ENCODE measurements around the gene PKN1.
"Not testable (repeated sequence)": the region's sequence is repeated elsewhere in the genome, so short reads cannot be mapped to it uniquely, and the experiment has no call there.

The PKN1 gene

DNA sequence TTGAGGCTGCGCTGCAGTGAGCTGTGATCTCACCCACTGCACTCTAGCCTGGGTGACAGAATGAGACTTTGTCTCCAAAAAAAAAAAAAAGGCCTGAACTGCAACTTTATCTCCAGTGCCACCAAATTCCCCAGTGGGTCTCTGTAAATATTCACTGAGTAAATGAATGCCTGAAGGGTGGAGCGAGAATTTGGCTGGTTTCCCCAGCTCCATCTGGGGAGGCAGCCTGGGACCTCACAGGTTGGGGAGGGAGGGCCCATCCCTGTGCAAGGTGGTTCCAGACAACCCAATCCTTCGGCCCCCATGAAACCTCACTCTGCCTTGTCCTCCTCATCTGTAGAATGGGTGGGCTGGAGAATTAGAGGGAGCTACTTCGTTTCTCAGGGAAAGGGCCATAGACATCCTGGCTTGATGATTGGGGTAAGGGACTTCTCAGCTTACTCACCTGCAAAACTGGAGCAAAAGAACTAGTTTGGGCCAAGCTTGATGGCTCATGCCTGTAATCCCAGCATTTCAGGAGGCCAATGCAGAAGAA is 4.2 kb upstream of the PKN1 start:
- no peak overlapping the region for H3K4me3 ChIP-seq (ENCODE audit: low read depth, low read length)

DNA sequence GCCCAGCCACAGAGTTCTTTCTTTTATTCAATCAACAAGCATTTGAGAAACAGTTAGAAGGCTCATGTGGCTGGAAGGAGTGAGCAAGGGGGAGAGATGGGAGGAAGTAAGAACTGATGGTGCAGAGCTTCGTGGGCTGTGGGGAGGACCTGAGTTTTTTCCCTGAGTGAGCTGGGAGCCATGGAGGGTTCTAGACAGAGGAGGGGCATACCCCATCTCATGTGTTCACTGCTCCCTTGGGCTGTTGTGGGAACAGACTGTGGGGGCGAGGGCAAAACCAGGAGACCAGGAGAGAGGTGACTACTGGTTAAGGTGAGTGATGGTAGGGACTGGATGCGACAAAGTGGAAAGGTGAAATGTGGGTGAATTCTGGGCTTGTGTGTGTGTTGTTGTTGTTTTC is 2.4 kb upstream of the PKN1 start:
- no peak overlapping the region for H3K4me3 ChIP-seq (ENCODE audit: low read depth, low read length)

DNA sequence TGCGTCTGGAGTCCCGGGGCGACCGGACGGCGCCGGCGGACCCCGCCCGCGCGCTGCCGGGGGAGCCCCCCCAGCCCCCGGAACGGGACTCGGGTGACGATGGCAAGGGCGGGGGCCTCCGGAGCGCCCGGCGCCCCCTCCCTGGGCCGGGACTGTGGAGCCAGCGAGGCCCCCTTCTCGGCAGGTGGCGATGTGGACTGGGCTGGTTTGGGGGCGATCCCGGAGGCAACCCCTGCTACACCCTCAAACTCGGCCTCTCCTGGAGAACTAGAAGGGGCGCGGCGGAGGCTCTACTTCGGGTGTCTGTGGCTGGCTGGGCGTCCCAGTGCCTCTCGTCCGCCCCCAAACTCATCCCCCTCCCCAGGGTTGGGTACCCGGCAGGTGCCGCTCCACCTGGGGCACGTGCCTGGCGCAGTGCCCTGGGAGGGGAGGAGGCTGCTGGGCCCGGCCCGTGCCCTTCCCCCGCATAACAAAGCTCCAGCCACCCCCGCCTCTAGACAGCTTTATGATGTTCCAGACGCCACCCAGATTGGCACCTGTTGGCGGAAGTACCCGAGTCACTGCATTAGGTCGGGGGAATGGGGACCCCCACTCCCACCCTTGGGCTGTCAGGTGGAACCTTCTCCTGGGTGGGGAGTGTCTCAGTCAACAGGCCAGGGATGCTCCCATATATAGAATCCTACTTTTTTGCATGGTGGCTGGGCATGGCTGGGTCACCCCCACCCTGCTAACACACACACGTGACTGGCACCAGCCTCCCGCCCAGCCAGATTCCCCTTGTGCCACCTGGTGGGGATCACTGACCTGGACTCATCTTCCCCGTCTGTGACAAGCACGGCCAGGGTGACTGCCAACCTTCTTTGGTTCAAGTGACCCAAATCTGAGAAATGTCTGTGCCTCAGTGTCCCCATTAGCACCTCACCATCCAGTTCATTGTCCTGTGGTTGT is 722 bp downstream of the PKN1 start:
- peak overlapping the region; percentile 56 for H3K4me3 ChIP-seq (ENCODE audit: low read depth, low read length)

DNA sequence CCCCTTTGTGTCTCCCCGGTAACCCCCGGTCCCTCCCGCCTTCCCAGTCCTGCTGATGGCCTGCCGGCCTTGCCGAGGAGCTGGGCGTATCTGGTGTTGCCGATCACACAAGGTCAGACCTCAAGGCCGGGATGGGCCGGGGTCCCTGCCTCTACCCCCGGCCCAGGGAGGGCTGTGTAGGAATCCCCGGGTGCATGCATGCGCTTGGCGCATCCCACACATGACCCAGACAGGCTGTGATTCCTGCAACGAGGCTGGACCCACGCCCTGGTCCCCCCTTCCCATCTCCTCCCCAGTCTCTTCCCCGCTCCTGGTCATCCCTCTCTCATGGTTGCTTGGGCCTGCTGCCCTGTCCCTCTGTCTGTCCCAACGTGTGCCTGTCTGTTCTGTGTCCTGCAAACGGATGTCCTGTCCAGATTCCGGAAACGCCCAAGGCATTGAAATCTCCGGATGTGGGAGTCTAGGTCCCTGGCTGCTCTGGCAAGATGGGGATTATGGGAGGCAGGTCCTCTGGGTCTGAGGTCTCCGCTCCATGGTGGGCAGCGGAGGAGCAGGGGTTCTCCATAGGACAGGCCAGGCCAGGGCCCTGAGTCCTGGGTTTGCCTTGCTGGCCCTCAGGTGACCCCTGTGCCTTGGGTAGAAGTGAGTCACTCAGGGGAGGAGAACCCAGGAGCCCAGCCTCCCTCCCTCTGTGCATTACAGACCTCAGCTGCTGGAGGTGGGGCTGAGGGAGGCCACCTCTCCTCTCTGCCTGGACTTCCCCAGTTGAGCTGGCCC is 1.6 kb downstream of the PKN1 start:
- no peak overlapping the region for H3K4me3 ChIP-seq (ENCODE audit: low read depth, low read length)

DNA sequence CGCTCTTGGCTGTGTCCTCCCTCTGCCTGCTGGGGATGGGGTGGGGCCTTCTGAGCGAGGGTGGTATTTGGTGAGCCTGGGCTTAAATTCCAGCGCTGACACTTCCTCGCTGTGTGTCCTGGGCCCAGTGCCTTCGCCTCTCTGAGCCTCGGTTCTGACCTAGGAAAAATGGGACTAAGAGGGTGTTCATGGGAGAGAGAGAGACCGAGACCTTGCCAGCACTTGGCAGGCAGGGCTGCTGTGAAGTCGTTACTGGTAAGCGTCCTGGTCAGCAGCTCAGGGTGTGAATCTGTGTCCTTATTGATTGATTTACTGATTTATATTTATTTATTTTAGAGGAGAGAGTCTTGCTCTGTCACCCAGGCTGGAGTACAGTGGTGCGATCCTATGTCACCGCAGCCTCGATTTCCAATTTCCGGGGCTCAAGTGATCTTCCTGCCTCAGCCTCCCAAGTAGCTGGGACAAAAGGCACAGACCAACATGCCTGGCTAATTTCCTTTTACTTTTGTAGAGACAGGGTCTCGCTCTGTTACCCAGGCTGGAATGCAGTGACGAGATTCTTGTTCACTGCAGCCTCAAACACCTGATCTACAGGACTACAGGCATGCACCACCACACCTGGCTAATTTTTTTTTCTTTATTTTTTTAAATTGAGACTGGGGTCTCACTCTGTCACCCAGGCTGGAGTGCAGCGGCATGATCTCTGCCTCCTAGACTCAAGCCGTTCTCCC is 2.4 kb downstream of the PKN1 start:
- H3K4me3 ChIP-seq (ENCODE audit: low read depth, low read length), result no peak overlapping the region

DNA sequence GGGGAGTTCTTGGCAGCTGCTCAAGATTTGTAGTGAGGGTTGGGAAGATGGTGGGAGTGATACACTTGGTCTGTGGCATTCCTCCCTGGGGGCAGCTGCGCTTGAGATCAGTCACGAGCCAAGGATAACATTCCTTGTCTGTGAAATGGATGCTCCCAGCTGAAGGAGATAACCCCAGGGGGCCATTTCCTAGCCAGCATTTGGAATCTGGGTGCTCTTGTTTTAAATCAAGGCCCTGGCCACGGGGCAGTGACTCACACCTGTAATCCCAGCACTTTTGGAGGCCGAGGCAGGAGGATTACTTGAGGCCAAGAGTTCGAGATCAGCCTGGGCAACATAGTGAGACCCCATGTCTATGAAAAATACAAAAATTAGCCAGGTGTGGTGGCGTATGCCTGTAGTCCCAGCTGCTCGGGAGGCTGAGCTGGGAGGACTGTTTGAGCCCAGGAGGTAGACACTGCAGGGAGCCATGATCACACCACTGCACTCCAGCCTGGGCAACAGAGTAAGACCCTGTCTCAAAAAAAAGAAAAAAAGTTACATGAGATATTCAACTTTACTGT is 4.6 kb downstream of the PKN1 start:
- H3K4me3 ChIP-seq (ENCODE audit: low read depth, low read length), result no peak overlapping the region

DNA sequence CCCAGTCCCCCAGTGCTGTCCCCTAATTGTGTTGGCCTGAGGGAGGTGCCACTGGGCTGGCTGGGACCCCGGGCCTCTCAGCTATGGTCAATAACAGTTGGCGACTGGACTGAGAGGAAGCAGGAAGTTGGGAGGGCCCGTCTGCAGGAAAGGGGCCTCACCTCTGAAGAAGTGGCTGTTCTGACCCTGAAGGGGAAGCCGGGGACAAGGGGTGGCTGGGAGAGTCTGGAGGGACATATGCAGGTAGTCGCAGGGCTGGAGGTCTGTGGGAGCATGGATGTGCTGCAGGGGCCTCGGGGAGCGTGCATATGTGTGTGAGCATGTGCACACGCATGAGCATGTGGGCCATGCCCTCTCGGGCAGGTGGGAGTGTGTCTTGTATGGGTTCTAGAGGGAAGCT is 5.9 kb downstream of the PKN1 start:
- H3K4me3 ChIP-seq (ENCODE audit: low read depth, low read length), result no peak overlapping the region

DNA sequence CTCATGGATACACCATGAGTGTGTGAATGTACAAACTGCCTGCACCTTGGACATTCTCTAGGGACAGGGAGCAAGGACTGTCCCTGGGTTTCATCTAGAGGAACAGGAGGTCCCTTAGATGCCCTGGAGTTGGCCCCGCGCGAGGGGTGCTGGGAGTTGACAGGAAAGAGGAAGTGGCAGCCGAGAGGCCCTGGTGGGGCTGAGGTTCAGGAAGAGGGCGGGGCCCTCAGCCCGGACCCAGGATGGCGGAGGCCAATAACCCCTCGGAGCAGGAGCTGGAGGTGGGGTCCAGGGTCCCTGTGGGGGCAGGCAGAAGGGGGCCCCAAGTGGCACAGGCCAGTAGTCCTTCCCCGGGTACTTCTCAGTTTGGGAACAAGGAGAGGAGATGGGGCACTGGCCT is 6.9 kb downstream of the PKN1 start:
- H3K4me3 ChIP-seq (ENCODE audit: low read depth, low read length), result no peak overlapping the region

DNA sequence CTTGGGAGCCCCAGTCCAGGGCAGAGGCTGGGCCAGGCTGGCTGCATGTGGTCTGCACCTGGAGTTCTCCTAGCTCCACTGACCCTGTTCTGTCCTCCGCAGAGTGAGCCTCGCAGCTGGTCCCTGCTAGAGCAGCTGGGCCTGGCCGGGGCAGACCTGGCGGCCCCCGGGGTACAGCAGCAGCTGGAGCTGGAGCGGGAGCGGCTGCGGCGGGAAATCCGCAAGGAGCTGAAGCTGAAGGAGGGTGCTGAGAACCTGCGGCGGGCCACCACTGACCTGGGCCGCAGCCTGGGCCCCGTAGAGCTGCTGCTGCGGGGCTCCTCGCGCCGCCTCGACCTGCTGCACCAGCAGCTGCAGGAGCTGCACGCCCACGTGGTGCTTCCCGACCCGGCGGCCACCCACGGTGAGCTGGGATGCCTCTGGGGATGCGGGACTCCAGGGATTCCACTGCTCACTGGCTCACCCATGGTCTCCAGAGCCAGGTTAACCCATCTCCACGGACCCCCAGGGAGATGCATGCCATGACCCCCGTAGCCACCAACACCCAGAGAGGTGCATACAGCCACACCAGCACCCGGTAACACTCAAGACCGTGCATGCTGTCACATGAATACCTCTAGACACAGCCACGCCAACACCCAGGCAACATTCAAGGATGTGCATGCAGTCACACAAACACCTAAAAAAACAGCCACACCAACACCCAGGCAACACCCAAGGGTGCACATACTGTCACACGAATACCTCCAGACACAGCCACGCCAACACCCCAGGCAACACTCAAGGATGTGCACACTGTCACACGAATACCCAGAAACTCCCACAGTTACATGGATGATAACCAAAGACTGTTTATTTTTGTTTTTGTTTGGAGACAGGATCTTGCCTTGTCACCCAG is 8.2 kb downstream of the PKN1 start:
- no peak overlapping the region for H3K4me3 ChIP-seq (ENCODE audit: low read depth, low read length)

DNA sequence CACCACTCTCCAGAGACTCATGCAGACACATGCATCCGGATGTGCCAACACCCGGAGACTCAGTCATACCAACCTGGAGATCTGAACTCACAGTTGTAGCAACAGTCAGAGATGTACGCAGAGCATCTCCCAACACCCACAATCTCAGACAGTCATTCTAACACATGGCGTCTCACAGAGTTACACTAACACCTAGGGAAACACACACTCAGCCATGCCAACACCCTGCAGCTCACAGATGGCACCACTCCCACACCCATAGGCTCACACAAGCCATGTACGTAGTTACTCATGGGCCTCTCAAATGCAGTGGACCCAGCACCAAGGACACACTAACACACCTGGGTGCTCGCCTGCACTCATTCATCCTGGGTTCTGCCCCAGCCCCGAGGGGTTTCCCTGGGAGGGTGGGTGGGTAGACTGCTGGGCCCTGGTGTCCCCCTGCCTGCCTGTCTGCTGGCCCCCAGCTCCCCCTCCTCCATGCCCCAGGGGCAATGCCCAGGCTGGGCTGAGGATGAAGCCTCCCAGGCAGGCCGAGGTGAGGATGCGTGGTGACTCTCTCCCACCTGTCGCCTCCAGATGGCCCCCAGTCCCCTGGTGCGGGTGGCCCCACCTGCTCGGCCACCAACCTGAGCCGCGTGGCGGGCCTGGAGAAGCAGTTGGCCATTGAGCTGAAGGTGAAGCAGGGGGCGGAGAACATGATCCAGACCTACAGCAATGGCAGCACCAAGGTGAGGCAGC is 10.0 kb downstream of the PKN1 start:
- H3K4me3 ChIP-seq (ENCODE audit: low read depth, low read length), result no peak overlapping the region

DNA sequence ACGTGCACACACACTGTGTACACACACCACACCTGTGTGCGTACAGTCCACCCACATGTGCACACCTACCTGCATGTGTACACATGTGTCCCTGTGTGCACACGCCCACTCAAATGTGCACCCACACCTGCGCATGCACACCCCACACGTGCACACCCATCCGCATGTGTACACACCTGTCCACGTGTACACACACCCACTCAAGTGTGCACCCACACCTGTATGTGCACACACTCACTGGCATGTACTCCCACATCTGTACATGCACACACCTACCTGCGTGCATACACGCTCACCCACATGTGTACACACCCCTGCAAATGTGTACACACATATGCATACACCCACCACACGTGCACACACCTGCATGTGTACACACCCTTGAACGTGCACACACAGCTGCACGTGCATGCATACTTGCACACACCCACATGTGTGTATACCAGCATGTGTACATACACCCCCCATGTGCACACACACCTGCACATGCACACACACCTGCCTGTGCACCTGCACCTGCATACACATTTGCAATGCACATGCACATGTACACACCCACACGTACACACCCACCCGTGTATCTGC is 10.6 kb downstream of the PKN1 start:
- no peak overlapping the region for H3K4me3 ChIP-seq (ENCODE audit: low read depth, low read length)

DNA sequence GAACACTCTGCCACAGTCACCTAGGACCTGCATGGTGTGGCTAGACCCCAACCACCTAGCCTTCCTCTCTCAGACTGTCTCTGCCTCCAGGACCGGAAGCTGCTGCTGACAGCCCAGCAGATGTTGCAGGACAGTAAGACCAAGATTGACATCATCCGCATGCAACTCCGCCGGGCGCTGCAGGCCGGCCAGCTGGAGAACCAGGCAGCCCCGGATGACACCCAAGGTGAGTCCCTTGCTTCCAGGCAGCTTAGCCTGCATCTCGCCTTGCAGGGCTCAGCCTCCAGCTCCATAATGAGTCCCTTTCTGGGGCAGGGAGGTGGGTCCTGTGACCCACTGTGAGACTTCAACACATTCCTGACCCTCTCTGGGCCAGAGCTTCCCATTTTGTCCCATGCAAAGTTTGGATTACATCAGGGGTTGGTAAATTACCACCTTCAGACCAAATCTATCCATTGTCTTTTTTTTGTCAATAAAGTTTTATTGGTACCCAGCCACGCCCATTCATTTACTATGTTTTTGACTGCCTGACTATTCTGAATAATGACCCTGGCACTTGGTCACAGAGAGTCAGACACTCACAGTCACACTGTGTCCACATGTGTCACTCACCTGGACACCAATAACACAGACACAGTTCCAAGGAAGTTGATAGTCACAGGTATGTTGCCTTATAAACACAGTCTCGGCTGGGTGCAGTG is 13.4 kb downstream of the PKN1 start:
- H3K4me3 ChIP-seq (ENCODE audit: low read depth, low read length), result no peak overlapping the region

DNA sequence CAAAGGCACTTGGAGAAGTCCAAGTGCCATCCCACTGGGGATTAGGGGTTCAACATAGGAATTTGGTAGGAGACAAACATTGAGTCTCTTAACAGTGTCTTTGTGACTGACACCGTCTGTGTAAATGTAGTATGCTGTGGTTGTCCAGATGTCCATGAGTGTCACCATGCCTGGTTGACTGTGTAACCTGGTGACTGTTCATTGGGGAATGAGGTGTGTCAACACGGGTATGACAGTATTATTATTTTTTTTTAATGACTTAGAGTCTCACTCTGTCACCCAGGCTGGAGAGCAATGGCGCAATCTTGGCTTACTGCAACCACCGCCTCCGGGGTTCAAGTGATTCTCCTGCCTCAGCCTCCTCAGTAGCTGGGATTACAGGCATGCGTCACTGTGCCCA is 16.2 kb downstream of the PKN1 start:
- H3K4me3 ChIP-seq (ENCODE audit: low read depth, low read length), result no peak overlapping the region

DNA sequence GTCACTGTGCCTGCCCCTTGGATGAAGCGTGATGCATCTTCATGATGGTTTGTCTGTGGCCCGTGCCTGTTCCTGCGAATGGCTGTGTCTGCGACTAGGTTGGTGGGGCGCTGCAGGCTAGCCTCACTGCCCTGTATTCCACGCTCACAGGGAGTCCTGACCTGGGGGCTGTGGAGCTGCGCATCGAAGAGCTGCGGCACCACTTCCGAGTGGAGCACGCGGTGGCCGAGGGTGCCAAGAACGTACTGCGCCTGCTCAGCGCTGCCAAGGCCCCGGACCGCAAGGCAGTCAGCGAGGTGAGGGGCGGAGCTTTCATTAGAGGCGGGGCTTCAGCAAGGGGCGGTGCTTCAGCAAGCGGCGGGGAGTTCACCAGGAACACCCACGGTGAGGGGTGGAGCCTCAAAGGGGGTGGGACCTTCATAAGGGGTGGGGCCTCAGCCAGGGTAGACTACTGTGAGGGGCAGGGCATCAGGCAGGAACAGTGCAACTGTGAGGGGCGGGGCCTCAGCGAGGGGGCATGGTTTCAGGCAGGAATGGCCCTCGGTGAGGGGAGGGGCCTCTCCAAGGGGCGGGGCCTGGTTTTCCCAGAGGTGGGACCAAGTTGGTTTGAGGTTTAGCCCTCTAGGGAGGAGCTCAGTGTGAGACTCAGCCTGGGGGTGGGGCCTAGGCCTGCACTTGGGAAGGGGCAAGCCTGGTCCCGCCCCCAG is 17.2 kb downstream of the PKN1 start:
- H3K4me3 ChIP-seq (ENCODE audit: low read depth, low read length), result no peak overlapping the region

DNA sequence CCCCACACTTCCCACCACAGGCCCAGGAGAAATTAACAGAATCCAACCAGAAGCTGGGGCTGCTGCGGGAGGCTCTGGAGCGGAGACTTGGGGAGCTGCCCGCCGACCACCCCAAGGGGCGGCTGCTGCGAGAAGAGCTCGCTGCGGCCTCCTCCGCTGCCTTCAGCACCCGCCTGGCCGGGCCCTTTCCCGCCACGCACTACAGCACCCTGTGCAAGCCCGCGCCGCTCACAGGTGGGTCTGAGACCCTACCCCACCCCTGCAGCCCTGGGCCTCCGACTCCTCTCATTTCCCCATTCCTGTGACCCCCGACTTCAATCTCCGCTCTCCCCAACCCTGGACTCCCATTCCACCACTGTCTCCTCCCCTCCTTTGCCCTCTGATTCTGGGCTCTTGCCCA is 17.8 kb downstream of the PKN1 start:
- H3K4me3 ChIP-seq (ENCODE audit: low read depth, low read length), result no peak overlapping the region

DNA sequence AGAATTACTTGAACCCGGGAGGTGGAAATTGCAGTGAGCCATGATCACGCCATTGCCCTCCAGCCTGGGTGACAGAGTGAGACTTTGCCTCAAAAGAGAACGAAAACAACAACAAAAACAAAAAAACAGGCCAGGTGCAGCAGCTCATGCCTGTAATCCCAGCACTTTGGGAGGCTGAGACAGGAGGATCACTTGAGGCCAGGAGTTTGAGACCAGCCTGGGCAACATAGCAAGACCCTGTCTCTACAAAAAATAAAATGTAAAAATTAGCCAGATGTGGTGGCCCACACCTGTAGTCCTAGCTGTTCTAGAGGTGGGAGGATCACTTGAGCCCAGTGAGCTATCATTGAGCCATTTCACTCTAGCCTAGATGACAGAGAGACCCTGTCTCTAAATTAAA is 19.2 kb downstream of the PKN1 start:
- H3K4me3 ChIP-seq (ENCODE audit: low read depth, low read length), result not testable (repeated sequence)

DNA sequence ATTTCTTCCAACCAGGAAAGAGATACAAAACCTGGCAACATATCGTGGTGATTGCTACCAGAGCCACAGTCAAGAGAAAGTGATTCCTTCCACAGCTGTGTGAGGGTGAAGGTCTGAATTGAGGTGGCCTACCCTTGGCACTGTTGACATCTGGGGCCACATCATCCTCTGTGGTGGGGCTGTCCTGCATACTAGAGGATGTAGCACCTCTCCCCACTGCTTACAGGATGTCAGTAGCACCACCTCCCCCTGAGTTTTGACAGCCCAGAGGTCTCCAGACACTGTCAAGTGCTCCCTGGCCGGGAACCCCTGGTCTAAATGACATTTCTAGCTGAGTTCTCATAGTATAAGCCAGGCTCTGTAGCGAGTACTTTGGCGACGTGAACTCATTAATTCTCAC is 26.6 kb downstream of the PKN1 start:
- H3K4me3 ChIP-seq (ENCODE audit: low read depth, low read length), result no peak overlapping the region

DNA sequence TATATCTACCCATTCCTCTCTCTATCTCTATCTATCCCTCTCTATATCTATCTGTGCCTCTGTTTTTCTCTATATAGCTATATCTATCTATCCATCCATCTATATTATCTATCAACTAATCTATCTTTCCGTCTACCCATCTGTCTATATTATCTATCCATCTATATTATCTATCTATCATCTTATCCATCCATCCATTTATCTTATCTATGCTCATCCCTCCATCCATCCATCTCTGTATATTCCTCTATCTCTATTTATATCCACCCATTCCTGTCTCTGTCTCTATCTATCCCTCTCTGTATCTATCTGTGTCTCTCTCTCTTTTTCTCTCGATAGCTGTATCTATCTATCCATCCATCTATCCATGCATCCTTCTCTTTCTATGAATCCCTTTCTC is 27.8 kb downstream of the PKN1 start:
- H3K4me3 ChIP-seq (ENCODE audit: low read depth, low read length), result no peak overlapping the region
